Esophagus muscularis mucosa (tissue), 4 donors: Measurements from ENCODE around the gene JARID2. TPM values are rescaled to one million over a fixed set of nuclear protein-coding genes. Genes with fewer than 3 reads are reported as not detected.

Experiments
- DNase-seq: peaks from one replicate; pipeline ENCODE4 v3.0.0-alpha.2; 2017; ENCODE audit errors: extremely low spot score
- H3K27ac ChIP-seq, 4 donors: fragments of 200-600 bp; sonication (generic); replicated peaks in 1 of 4; 1 replicate in 3 of 4; 2 replicates in 1 of 4; pipeline ENCODE4 v1.5.1; 2016 to 2019; ENCODE audit warnings: mild to moderate bottlenecking in 1 of 4
- H3K27me3 ChIP-seq, 4 donors: fragments of 200-600 bp; sonication (generic); one replicate each; pipeline versions ENCODE4 v1.5.1 to v1.6.0; 2016 to 2019
- H3K36me3 ChIP-seq, 4 donors: fragments of 200-600 bp; sonication (generic); one replicate each; pipeline ENCODE4 v1.5.1; 2016 to 2019
- H3K4me1 ChIP-seq, 4 donors: fragments of 200-600 bp; sonication (generic); one replicate each; pipeline ENCODE4 v1.5.1; 2016 to 2019
- H3K4me3 ChIP-seq, 4 donors: fragments of 200-600 bp; sonication (generic); 1 replicate in 2 of 4; 2 replicates in 2 of 4; pipeline ENCODE4 v1.5.1; 2016 to 2019; ENCODE audit warnings: mild to moderate bottlenecking in 4 of 4, moderate library complexity in 1 of 4
- H3K9me3 ChIP-seq, 4 donors: fragments of 200-600 bp; sonication (generic); 1 replicate in 3 of 4; 2 replicates in 1 of 4; pipeline ENCODE4 v1.5.1; 2016 to 2019
- CTCF ChIP-seq, 3 experiments: fragments of 200-600 bp in 2 of 3; fragments of 450-650 bp in 1 of 3; sonication (generic) in 2 of 3; IDR thresholded peaks; one replicate each; pipeline ENCODE4 v1.5.1; 2017 to 2019; ENCODE audit warnings: antibody characterized with exemption in 3 of 3, mild to moderate bottlenecking in 2 of 3, moderate library complexity in 1 of 3
- EP300 ChIP-seq: sonication (generic); formaldehyde crosslinking; IDR thresholded peaks from one replicate; pipeline ENCODE4 v1.6.1; 2017; ENCODE audit warnings: antibody characterized with exemption
- POLR2A ChIP-seq: fragments of 450-650 bp; IDR thresholded peaks from one replicate; pipeline ENCODE4 v1.6.1; 2017; ENCODE audit warnings: antibody characterized with exemption, moderate library complexity, mild to moderate bottlenecking, low read depth
- POLR2AphosphoS5 ChIP-seq, 2 donors: sonication (generic); formaldehyde crosslinking; IDR thresholded peaks; one replicate each; pipeline ENCODE4 v1.6.1; 2017; ENCODE audit warnings: antibody characterized with exemption in 2 of 2
- WGBS: methylation state at CpG from one replicate; pipeline ENCODE4 v1.1.5; 2018; 5-methylcytosine and 5-hydroxymethylcytosine counted together
- intact Hi-C: fragments of 100-400 bp; cut with DNase I; formaldehyde crosslinking; loops from one replicate; pipeline ENCODE4 v1.15.1; 2023
- total RNA-seq, 4 donors: library from RNA; depleted of rRNA; stranded (reverse); fragments of >200 nt; gene quantifications; one replicate each; pipeline versions ENCODE4 v1.1.0 to v1.2.1, GENCODE V29; 2016

Gene JARID2
- total RNA-seq, 4 donors from 2014 or later: 5.8 to 10.4 (median 8.1) TPM

GRCh38 chr6:15453622-15454021 is 207.8 kb downstream of the JARID2 start:
- 88% methylated on average over 5 of the region's 5 CpGs for WGBS
- H3K9me3 ChIP-seq: no peaks in the 10 kb centered on the region
- peak overlapping the region in 2 of 4 donors; percentile 61 to 64 for H3K27ac ChIP-seq
- peaks cover 39 to 64% (median 48%) of the 10 kb centered on the region in 4 donors for H3K4me1 ChIP-seq
- intact Hi-C loops: no loop called here
- peaks cover 0 to 10% (median 2%) of the 10 kb centered on the region in 4 donors for H3K36me3 ChIP-seq
- TF ChIP-seq EP300: peak; percentile 51
- TF ChIP-seq CTCF (IDR thresholded peaks at IDR 0.05): no peak
- no peak for TF ChIP-seq POLR2A
- peak; percentile 62 to 76 for TF ChIP-seq POLR2AphosphoS5 (IDR thresholded peaks at IDR 0.05)
- no peaks in the 10 kb centered on the region for H3K27me3 ChIP-seq
- no peak for DNase-seq
- no peak overlapping the region for H3K4me3 ChIP-seq

GRCh38 chr6:15456422-15456821 is 210.6 kb downstream of the JARID2 start:
- H3K36me3 ChIP-seq: peaks cover 0 to 10% (median 2%) of the 10 kb centered on the region in 4 donors
- DNase-seq: no peak
- H3K4me3 ChIP-seq: no peak overlapping the region
- H3K27ac ChIP-seq: no peak overlapping the region
- no peaks in the 10 kb centered on the region for H3K9me3 ChIP-seq
- peaks cover 35 to 67% (median 49%) of the 10 kb centered on the region in 4 donors for H3K4me1 ChIP-seq
- no peaks in the 10 kb centered on the region for H3K27me3 ChIP-seq
- TF ChIP-seq POLR2A: no peak
- no peak for TF ChIP-seq EP300
- TF ChIP-seq POLR2AphosphoS5 (IDR thresholded peaks at IDR 0.05): no peak
- TF ChIP-seq CTCF (IDR thresholded peaks at IDR 0.05): no peak
- intact Hi-C loops: no loop called here
- 50% methylated on average over 2 of the region's 2 CpGs for WGBS

- 84% methylated on average over 4 of the region's 4 CpGs for WGBS
- intact Hi-C loops: no loop called here
- Histone ChIP-seq H3K9me3 (no peaks in the 10 kb centered on the region), H3K27me3 (no peaks in the 10 kb centered on the region), H3K4me3 (no peak overlapping the region), H3K4me1 (peaks cover 33 to 64% (median 48%) of the 10 kb centered on the region in 4 donors), H3K36me3 (peaks cover 0 to 6% (median under 1%) of the 10 kb centered on the region in 4 donors), H3K27ac (no peak overlapping the region)
- no peak for TF ChIP-seq CTCF (IDR thresholded peaks at IDR 0.05)
- DNase-seq: no peak
Observed at GRCh38 chr6:15457121-15457650, 211.3 kb downstream of the JARID2 start.

GRCh38 chr6:15458021-15458459 is 212.2 kb downstream of the JARID2 start:
- no peak for TF ChIP-seq CTCF (IDR thresholded peaks at IDR 0.05)
- no peak for TF ChIP-seq POLR2AphosphoS5 (IDR thresholded peaks at IDR 0.05)
- no peak for TF ChIP-seq POLR2A
- TF ChIP-seq EP300: no peak
- H3K27me3 ChIP-seq: no peaks in the 10 kb centered on the region
- no peak overlapping the region for H3K27ac ChIP-seq
- 77% methylated on average over 14 of the region's 14 CpGs for WGBS
- no peak for DNase-seq
- peak overlapping the region in 1 of 4 donors; percentile 14 for H3K4me3 ChIP-seq
- H3K4me1 ChIP-seq: peaks cover 28 to 64% (median 48%) of the 10 kb centered on the region in 4 donors
- intact Hi-C loops: no loop called here
- H3K36me3 ChIP-seq: no peaks in the 10 kb centered on the region
- H3K9me3 ChIP-seq: no peaks in the 10 kb centered on the region
